Eye (tissue), 1 donor: ENCODE data around the gene ZNF628.

ENCODE experiments used
- DNase-seq: peaks from one replicate; pipeline ENCODE4 v3.0.0-alpha.2; 2015

ZNF628 gene

DNA sequence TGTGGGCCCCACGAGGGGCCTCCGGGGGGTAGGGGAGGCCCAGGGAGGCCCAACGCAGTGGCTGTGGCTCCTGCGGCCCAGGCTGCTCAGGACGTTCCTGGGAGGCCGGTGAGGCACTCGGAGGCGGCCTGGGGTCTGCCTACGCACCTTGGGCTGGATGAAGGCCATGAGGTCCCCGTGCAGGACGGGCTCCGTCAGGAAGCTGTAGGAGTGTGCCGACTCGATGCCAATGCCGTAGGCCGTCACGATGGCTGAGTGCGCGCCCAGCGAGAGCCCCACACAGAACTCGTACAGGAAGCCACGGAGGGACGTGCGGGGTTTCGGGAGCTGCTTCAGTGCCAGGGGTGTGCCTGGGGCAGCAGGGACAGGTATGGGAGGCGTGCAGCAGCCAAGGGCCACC is 54.6 kb downstream of the ZNF628 start:
- no peak for DNase-seq
